ENCODE results near the gene ATXN1. TPM values are rescaled to one million over a fixed set of nuclear protein-coding genes. Genes with fewer than 3 reads are reported as not detected.

The ATXN1 gene
- total and polyA plus RNA-seq, 2 of the 13 experiments (the other 11 are each of a cell fraction or from before 2014, with no cell fraction given) = 20.7 to 39.5 TPM

DNA sequence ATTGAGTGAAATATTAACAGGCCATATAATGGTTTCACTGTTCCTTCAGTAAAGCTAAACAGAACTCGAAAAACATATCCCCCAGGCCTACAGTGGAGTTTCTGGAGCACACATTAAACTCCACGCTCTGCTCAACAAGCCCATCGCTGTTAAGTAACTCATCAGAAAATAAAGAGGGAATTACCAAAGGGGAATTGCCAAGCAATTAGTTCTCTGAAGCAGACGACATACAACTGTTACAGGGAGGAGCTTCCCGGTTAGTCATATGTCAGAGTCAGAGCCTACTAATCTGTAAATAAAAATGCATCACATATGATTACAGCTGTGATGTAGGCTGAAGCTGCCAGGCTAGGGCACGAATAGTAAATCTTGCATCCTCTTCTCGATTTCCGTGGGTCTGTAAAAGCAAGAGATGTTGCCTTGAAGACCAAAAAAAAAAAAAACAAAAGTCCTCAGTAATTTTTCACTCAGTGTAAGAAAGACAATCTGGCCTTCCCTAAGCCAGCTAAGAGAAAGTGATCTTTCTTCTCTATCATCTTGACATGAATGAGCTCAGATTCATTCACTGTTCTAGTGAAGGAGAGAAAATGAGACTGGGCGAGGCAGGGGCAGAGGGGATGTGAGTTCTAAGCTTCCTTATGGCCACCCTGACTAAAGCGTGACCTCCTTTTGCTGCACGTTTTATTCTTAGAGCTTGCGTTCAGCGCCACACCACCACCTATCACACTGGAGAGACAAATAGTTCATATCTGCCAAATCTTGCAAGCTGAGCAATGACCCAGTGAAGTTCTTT lies 13.8 kb downstream of the ATXN1 start (continued):
- TF ChIP-seq FOXJ3 (CRISPR knock-in tag; IDR thresholded peaks at IDR 0.05; ENCODE audit: borderline replicate concordance) (0 out of 2 replicates have a peak, but pooled peaks have one; percentile 50), KLF12 (CRISPR knock-in tag; IDR thresholded peaks at IDR 0.05; ENCODE audit: borderline replicate concordance) (no peak), PHB2 (IDR thresholded peaks at IDR 0.05; ENCODE audit: partially characterized antibody) (no peak), ZBTB38 (CRISPR knock-in tag; IDR thresholded peaks at IDR 0.05) (0 out of 2 replicates have a peak, but pooled peaks have one; percentile 42), ZNF441 (CRISPR knock-in tag; IDR thresholded peaks at IDR 0.05; ENCODE audit: borderline replicate concordance) (peak; percentile 72; the same call in 1 of the 2 replicates), RXRB (CRISPR knock-in tag; IDR thresholded peaks at IDR 0.05; ENCODE audit: borderline replicate concordance) (peak; percentile 8; the same call in 1 of the 2 replicates), ZNF629 (CRISPR knock-in tag; conservative IDR thresholded peaks at IDR 0.05) (no peak), ISL2 (CRISPR knock-in tag; IDR thresholded peaks at IDR 0.05) (peak; percentile 55), RFXAP (CRISPR knock-in tag; IDR thresholded peaks at IDR 0.05; ENCODE audit: borderline replicate concordance) (peak; percentile 33; the same call in 1 of the 2 replicates), ZNF207 (IDR thresholded peaks at IDR 0.05; ENCODE audit: borderline replicate concordance) (no peak), RCOR2 (CRISPR knock-in tag; IDR thresholded peaks at IDR 0.05) (0 out of 2 replicates have a peak, but pooled peaks have one; percentile 22), GATAD2A (CRISPR knock-in tag; IDR thresholded peaks at IDR 0.05) (peak; percentile 68; the same call in 1 of the 2 replicates), SNRNP70 (IDR thresholded peaks at IDR 0.05; ENCODE audit: low read depth, low read length) (no peak)
- TF ChIP-seq, protein P1, sequence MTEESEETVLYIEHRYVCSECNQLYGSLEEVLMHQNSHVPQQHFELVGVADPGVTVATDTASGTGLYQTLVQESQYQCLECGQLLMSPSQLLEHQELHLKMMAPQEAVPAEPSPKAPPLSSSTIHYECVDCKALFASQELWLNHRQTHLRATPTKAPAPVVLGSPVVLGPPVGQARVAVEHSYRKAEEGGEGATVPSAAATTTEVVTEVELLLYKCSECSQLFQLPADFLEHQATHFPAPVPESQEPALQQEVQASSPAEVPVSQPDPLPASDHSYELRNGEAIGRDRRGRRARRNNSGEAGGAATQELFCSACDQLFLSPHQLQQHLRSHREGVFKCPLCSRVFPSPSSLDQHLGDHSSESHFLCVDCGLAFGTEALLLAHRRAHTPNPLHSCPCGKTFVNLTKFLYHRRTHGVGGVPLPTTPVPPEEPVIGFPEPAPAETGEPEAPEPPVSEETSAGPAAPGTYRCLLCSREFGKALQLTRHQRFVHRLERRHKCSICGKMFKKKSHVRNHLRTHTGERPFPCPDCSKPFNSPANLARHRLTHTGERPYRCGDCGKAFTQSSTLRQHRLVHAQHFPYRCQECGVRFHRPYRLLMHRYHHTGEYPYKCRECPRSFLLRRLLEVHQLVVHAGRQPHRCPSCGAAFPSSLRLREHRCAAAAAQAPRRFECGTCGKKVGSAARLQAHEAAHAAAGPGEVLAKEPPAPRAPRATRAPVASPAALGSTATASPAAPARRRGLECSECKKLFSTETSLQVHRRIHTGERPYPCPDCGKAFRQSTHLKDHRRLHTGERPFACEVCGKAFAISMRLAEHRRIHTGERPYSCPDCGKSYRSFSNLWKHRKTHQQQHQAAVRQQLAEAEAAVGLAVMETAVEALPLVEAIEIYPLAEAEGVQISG (CRISPR knock-in tag; IDR thresholded peaks at IDR 0.05) = 0 out of 2 replicates have a peak, but pooled peaks have one; percentile 31
- TF ChIP-seq, protein P2, sequence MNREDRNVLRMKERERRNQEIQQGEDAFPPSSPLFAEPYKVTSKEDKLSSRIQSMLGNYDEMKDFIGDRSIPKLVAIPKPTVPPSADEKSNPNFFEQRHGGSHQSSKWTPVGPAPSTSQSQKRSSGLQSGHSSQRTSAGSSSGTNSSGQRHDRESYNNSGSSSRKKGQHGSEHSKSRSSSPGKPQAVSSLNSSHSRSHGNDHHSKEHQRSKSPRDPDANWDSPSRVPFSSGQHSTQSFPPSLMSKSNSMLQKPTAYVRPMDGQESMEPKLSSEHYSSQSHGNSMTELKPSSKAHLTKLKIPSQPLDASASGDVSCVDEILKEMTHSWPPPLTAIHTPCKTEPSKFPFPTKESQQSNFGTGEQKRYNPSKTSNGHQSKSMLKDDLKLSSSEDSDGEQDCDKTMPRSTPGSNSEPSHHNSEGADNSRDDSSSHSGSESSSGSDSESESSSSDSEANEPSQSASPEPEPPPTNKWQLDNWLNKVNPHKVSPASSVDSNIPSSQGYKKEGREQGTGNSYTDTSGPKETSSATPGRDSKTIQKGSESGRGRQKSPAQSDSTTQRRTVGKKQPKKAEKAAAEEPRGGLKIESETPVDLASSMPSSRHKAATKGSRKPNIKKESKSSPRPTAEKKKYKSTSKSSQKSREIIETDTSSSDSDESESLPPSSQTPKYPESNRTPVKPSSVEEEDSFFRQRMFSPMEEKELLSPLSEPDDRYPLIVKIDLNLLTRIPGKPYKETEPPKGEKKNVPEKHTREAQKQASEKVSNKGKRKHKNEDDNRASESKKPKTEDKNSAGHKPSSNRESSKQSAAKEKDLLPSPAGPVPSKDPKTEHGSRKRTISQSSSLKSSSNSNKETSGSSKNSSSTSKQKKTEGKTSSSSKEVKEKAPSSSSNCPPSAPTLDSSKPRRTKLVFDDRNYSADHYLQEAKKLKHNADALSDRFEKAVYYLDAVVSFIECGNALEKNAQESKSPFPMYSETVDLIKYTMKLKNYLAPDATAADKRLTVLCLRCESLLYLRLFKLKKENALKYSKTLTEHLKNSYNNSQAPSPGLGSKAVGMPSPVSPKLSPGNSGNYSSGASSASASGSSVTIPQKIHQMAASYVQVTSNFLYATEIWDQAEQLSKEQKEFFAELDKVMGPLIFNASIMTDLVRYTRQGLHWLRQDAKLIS (CRISPR knock-in tag; IDR thresholded peaks at IDR 0.05) = no peak
- TF ChIP-seq, protein P3, sequence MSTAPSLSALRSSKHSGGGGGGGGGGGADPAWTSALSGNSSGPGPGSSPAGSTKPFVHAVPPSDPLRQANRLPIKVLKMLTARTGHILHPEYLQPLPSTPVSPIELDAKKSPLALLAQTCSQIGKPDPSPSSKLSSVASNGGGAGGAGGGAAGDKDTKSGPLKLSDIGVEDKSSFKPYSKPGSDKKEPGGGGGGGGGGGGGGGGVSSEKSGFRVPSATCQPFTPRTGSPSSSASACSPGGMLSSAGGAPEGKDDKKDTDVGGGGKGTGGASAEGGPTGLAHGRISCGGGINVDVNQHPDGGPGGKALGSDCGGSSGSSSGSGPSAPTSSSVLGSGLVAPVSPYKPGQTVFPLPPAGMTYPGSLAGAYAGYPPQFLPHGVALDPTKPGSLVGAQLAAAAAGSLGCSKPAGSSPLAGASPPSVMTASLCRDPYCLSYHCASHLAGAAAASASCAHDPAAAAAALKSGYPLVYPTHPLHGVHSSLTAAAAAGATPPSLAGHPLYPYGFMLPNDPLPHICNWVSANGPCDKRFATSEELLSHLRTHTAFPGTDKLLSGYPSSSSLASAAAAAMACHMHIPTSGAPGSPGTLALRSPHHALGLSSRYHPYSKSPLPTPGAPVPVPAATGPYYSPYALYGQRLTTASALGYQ (CRISPR knock-in tag; IDR thresholded peaks at IDR 0.05) = peak; percentile 46; the same call in 1 of the 2 replicates
- TF ChIP-seq, protein P4, sequence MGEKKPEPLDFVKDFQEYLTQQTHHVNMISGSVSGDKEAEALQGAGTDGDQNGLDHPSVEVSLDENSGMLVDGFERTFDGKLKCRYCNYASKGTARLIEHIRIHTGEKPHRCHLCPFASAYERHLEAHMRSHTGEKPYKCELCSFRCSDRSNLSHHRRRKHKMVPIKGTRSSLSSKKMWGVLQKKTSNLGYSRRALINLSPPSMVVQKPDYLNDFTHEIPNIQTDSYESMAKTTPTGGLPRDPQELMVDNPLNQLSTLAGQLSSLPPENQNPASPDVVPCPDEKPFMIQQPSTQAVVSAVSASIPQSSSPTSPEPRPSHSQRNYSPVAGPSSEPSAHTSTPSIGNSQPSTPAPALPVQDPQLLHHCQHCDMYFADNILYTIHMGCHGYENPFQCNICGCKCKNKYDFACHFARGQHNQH (CRISPR knock-in tag; IDR thresholded peaks at IDR 0.05) = peak; percentile 50
- TF ChIP-seq, protein P5, sequence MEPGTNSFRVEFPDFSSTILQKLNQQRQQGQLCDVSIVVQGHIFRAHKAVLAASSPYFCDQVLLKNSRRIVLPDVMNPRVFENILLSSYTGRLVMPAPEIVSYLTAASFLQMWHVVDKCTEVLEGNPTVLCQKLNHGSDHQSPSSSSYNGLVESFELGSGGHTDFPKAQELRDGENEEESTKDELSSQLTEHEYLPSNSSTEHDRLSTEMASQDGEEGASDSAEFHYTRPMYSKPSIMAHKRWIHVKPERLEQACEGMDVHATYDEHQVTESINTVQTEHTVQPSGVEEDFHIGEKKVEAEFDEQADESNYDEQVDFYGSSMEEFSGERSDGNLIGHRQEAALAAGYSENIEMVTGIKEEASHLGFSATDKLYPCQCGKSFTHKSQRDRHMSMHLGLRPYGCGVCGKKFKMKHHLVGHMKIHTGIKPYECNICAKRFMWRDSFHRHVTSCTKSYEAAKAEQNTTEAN (CRISPR knock-in tag; conservative IDR thresholded peaks at IDR 0.05) = peak; percentile 70
